Right cardiac atrium (tissue), 5 donors: Measurements from ENCODE around the gene B4GALT2. TPM values are rescaled to one million over a fixed set of nuclear protein-coding genes. Genes with fewer than 3 reads are reported as not detected.

Experiments
- ATAC-seq, 2 donors: fragments of 200-7000 bp; cut with Tn5 transposase; one replicate each; pipeline versions ENCODE4 v1.8.0 to v1.9.1; 2020; ENCODE audit warnings: moderate library complexity in 2 of 2, mild to moderate bottlenecking in 1 of 2
- DNase-seq, 3 donors: peaks; one replicate each; pipeline ENCODE4 v3.0.0-alpha.2; 2020
- H3K27ac ChIP-seq: one replicate; pipeline ENCODE4 v1.5.1; 2013; ENCODE audit warnings: mild to moderate bottlenecking, low read length, control low read depth, moderate library complexity
- H3K27me3 ChIP-seq: one replicate; pipeline ENCODE4 v1.6.1; 2013; ENCODE audit not compliant: control insufficient read depth, insufficient read depth
- H3K4me1 ChIP-seq: one replicate; pipeline ENCODE4 v1.6.1; 2013; ENCODE audit warnings: low read length; ENCODE audit not compliant: control insufficient read depth, insufficient read depth
- H3K4me3 ChIP-seq: one replicate; pipeline ENCODE4 v1.5.1; 2013; ENCODE audit warnings: low read length, control low read depth
- H3K9me3 ChIP-seq: one replicate; pipeline ENCODE4 v1.6.1; 2013; ENCODE audit warnings: low read length; ENCODE audit not compliant: control insufficient read depth
- WGBS: extraction: QIAGEN DNeasy Blood & Tissue Kit; methylation state at CpG from one replicate; pipeline ENCODE4 v1.1.7; 2013; 5-methylcytosine and 5-hydroxymethylcytosine counted together
- intact Hi-C, 4 donors: fragments of 100-400 bp; cut with DNase I; formaldehyde crosslinking; loops; one replicate each; pipeline versions ENCODE4 v1.11.0 to v1.14.0; 2022 to 2023
- long read RNA-seq, 4 donors: library from polyadenylated mRNA; unstranded; transcript quantifications; one replicate each; pipeline ENCODE4 v2.0.0, GENCODE V29; 2020 to 2021
- polyA plus RNA-seq: library from polyadenylated mRNA; stranded (reverse); fragments of 200-250 nt; gene quantifications from one replicate; pipeline ENCODE4 v1.2.3, GENCODE V29; 2013
- total RNA-seq, 4 donors: library from RNA; stranded (reverse); fragmentation: NEBNext Ultra II Directional; extraction: Animal tissue kit (Norgen Biotek cat#: 25700); gene quantifications; one replicate each; pipeline ENCODE4 v1.2.1, GENCODE V29; 2021
- donor health status: healthy with polysubstance abuse.
- donor health status: DM: no; HTN: yes; CAD: no.
- donor health status: DM: no; HTN: no; CAD: no.
- donor health status: DM: no; HTN: yes; CAD: no; lungs with severe emphysema.
- donor health status: DM: yes; HTN: yes; CAD: no.

Gene B4GALT2, protein sequence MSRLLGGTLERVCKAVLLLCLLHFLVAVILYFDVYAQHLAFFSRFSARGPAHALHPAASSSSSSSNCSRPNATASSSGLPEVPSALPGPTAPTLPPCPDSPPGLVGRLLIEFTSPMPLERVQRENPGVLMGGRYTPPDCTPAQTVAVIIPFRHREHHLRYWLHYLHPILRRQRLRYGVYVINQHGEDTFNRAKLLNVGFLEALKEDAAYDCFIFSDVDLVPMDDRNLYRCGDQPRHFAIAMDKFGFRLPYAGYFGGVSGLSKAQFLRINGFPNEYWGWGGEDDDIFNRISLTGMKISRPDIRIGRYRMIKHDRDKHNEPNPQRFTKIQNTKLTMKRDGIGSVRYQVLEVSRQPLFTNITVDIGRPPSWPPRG
- total RNA-seq (10 to 100 TPM; 30.5 to 39.1 (median 34.5) TPM), polyA plus RNA-seq (29.3 TPM)
- long read RNA-seq, donor 1, transcript B4GALT2-203 (7 exons, 2,203 nt): major isoform, 91 of 151 reads
- long read RNA-seq, donor 1, partial matches to known transcripts: 18 of 151 reads
- long read RNA-seq, donor 1, other reads (novel, unspliced or antisense): 41 of 151 reads
- long read RNA-seq, donor 2, transcript B4GALT2-203 (7 exons, 2,203 nt): major isoform, 54 of 96 reads
- long read RNA-seq, donor 2, partial matches to known transcripts: 14 of 96 reads
- long read RNA-seq, donor 2, other reads (novel, unspliced or antisense): 28 of 96 reads
- long read RNA-seq, donor 3, transcript B4GALT2-203 (7 exons, 2,203 nt): major isoform, 7 of 65 reads
- long read RNA-seq, donor 3, partial matches to known transcripts: 52 of 65 reads
- long read RNA-seq, donor 3, other reads (novel, unspliced or antisense): 5 of 65 reads
- long read RNA-seq, donor 4, transcript B4GALT2-203 (7 exons, 2,203 nt): major isoform, 57 of 79 reads
- long read RNA-seq, donor 4, partial matches to known transcripts: 3 of 79 reads
- long read RNA-seq, donor 4, other reads (novel, unspliced or antisense): 19 of 79 reads

GRCh38 chr1:43978551-43979260 lies at the start of gene B4GALT2:
TSS of gene B4GALT2 (plus strand) at chr1:43979210. CDS start at chr1:43981161, 1,951 bp downstream.
- no peak for ATAC-seq

GRCh38 chr1:43930168-43930948 lies 48.7 kb upstream of the B4GALT2 start:
- H3K27me3 ChIP-seq: no peaks in the 10 kb centered on the region
- H3K9me3 ChIP-seq: no peaks in the 10 kb centered on the region
- intact Hi-C loops: loop anchor here in 1 of 4 donors (5.0 kb wide), 1 partner anchor 168 kb away; no protein-coding TSS in a partner anchor
- ATAC-seq (no peak), DNase-seq (no peak)
- 95% methylated on average over 10 of the region's 10 CpGs for WGBS
- no peak overlapping the region for H3K27ac ChIP-seq
- no peaks in the 10 kb centered on the region for H3K4me1 ChIP-seq
- no peak overlapping the region for H3K4me3 ChIP-seq

More at GRCh38 chr1:43978551-43979260, at the start of gene B4GALT2:
- intact Hi-C loops: no loop called here
- no peaks in the 10 kb centered on the region for H3K9me3 ChIP-seq
- peak; percentile 57 to 84 (median 84) for DNase-seq
- H3K27me3 ChIP-seq: no peaks in the 10 kb centered on the region
- H3K4me1 ChIP-seq: peaks cover 2% of the 10 kb centered on the region
- peak within 1 kb of the TSS; percentile 82 for H3K4me3 ChIP-seq
- H3K27ac ChIP-seq: no peak within 1 kb of the TSS
- 5% methylated on average over 51 of the region's 54 CpGs for WGBS

DNA sequence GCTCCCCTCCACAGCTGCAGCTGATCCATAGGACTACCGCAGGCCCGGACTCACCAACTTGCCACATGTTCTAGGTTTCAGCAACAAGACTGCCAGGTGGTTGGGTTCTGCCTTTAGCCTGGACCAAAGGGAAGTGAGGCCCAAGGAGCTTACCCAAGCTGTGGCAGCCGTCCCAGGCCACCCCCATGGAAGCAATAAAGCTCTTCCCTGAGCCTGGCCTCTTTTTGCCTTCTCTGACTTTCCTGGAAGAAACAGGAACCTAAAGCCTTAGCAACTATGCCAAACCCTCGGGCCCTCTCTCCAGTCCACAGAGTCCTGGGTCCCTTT lies 48.1 kb upstream of the B4GALT2 start:
- H3K27me3 ChIP-seq: no peaks in the 10 kb centered on the region
- no peak for DNase-seq
- peaks cover 2% of the 10 kb centered on the region for H3K4me1 ChIP-seq
- H3K9me3 ChIP-seq: no peaks in the 10 kb centered on the region
- 86% methylated on average over 4 of the region's 4 CpGs for WGBS
- intact Hi-C loops: loop anchor here in 1 of 4 donors (5.0 kb wide), 1 partner anchor 169 kb away; no protein-coding TSS in a partner anchor
- H3K4me3 ChIP-seq: no peak overlapping the region
- no peak for ATAC-seq
- no peak overlapping the region for H3K27ac ChIP-seq

DNA sequence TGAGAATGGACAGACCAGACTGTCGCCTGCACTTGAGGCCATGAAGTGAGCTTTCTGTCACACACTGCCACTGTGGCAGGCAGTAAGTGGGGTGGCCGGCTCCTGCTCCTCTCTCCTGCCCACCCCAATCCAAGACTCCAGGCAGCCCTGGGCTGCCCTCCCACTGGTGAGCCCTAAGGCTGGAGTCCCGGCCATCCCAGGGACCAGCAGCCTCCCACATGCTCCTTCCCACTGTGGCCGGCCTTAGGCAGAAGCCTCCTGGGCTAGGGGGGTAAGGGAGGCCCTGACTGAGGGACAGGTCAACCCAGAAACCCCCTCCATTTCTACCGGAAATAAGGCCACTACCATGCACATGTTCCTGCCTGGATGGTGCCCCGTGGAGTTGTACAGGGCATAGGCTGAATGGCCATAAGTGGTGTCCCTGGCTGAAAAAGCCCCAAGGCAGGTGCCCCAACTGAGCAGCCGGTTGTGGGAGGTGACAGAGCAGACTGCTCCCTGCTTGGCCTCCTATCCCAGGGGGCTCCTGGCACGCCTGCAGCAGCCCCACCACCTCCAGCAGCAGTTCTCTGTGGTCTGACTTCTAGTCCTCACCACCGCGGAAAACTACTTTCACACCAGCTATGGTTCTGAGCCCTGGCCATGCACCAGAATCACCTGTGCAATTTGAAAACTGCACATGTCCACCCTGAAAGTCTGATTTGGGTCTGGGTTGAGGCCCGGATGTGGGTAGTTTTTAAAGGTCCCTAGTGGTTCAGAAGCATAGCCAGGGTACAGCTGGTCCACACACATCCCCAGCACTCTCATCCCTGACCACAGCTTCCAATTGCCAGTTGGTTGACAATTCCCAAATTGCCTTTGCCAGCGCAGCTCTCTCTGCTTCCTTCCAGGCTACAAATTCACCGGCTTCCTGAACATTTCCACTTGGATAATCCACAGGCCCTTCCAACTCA lies 47.0 kb upstream of the B4GALT2 start:
- no peak for ATAC-seq
- peaks cover 4% of the 10 kb centered on the region for H3K4me1 ChIP-seq
- intact Hi-C loops: loop anchor here in 1 of 4 donors (5.0 kb wide), 1 partner anchor 170 kb away; no protein-coding TSS in a partner anchor
- H3K27me3 ChIP-seq: no peaks in the 10 kb centered on the region
- no peak overlapping the region for H3K4me3 ChIP-seq
- no peaks in the 10 kb centered on the region for H3K9me3 ChIP-seq
- H3K27ac ChIP-seq: no peak overlapping the region
- WGBS: 87% methylated on average over 13 of the region's 13 CpGs
- DNase-seq: no peak

DNA sequence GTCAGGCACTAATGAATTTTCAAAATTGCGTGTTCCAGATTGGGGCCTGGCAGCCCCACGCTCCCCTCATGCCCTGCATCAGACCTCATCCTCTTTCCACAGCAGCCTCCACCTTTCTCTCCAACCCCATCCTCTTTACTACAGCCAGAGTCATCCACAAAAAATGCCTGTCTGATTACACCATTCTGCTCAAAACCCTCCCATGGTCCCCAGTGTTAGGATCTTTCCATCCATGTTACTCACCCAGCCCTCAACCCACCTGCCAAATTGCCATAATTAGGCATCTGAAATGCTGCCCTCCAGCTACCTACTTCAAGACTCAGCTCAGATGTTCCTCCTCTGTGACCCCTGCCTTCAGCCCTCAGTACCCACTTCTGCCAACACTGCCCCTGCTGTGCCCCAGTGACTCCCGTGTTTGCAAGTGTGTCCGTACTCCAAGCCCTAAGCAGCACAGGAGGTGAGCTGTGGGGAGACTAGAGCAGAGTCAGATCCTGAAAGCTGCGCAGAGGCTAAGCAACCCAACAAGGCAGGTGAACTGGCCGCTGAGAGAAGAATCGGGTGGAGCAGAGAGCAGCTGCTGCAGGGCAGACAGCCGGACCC lies 46.1 kb upstream of the B4GALT2 start:
- intact Hi-C loops: loop anchor here in 1 of 4 donors (5.0 kb wide), 1 partner anchor 171 kb away; no protein-coding TSS in a partner anchor
- Histone ChIP-seq H3K9me3 (no peaks in the 10 kb centered on the region), H3K4me1 (peaks cover 4% of the 10 kb centered on the region), H3K27me3 (no peaks in the 10 kb centered on the region), H3K27ac (no peak overlapping the region), H3K4me3 (no peak overlapping the region)
- no peak for ATAC-seq
- 29% methylated on average over 8 of the region's 8 CpGs for whole genome bisulfite sequencing
- DNase-seq: no peak

- DNase-seq: peak in 1 of 3 donors; percentile 36
- peak; percentile 1 to 2 for ATAC-seq
- H3K4me1 ChIP-seq: peaks cover 4% of the 10 kb centered on the region
- no peak within 1 kb of the TSS for H3K27ac ChIP-seq
- intact Hi-C loops: loop anchor here in 2 of 4 donors (2.0 to 5.0 kb wide), 2 partner anchors 171 kb away; no protein-coding TSS in a partner anchor
- WGBS: 2% methylated on average over 42 of the region's 42 CpGs
- H3K9me3 ChIP-seq: no peaks in the 10 kb centered on the region
- no peaks in the 10 kb centered on the region for H3K27me3 ChIP-seq
- H3K4me3 ChIP-seq: peak within 1 kb of the TSS; percentile 31
Observed at GRCh38 chr1:43933386-43934100, 45.5 kb upstream of the B4GALT2 start, which contains the start of gene ARTN. TSS of gene ARTN (plus strand) at chr1:43933801. CDS start at chr1:43935657, 1,856 bp downstream.

GRCh38 chr1:43934101-43934985 lies 44.7 kb upstream of the B4GALT2 start:
- intact Hi-C loops: loop anchor here in 2 of 4 donors (2.0 to 5.0 kb wide), 2 partner anchors 172 kb away; no protein-coding TSS in a partner anchor
- Histone ChIP-seq H3K27me3 (no peaks in the 10 kb centered on the region), H3K4me1 (peaks cover 4% of the 10 kb centered on the region), H3K9me3 (no peaks in the 10 kb centered on the region), H3K4me3 (no peak overlapping the region), H3K27ac (no peak overlapping the region)
- 32% methylated on average over 13 of the region's 13 CpGs for WGBS
- DNase-seq (peak in 2 of 3 donors; percentile 80 to 81), ATAC-seq (peak; percentile 31 to 53)

GRCh38 chr1:43934986-43935324 lies 44.1 kb upstream of the B4GALT2 start:
- intact Hi-C loops: loop anchor here (2.0 to 5.0 kb wide), 3 partner anchors 172 to 408 kb away; no protein-coding TSS in a partner anchor
- 51% methylated on average over 5 of the region's 5 CpGs for WGBS

More at GRCh38 chr1:43934986-43935324, 44.1 kb upstream of the B4GALT2 start:
- no peak for ATAC-seq
- no peak overlapping the region for H3K4me3 ChIP-seq
- peaks cover 4% of the 10 kb centered on the region for H3K4me1 ChIP-seq
- H3K9me3 ChIP-seq: no peaks in the 10 kb centered on the region
- no peak overlapping the region for H3K27ac ChIP-seq
- DNase-seq: no peak
- H3K27me3 ChIP-seq: no peaks in the 10 kb centered on the region
